Measurements from ENCODE around the gene POLD3. TPM values are rescaled to one million over a fixed set of nuclear protein-coding genes. Genes with fewer than 3 reads are reported as not detected.
A peak's percentile ranks its signal among the peaks of the same experiment; 100 is the strongest.

The POLD3 gene
- total and polyA plus RNA-seq, 8 donors, result 4.7 to 85.7 (median 15.4) TPM

DNA sequence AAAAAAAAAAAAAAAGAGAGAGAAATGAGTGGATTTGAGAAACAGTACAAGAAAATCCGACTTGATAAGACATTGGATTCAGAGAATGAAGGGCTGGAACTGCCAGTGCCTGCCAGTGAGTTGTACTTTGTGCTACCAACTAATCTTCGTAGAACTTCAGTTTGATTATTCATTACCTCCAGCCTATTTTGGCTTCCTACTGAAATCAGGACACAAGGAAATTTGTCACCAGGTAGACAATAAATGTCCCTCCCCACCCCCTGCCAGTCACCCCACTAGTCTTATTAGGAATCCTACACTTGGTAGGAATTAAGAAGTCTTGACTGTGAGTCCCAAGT, 21.4 kb upstream of the POLD3 start:
- peak overlapping the region in 1 of 5 donors; percentile 28 for H3K27ac ChIP-seq
- H3K4me1 ChIP-seq, result peaks cover 0 to 11% (median 6%) of the 10 kb centered on the region in 4 donors
- TF ChIP-seq POLR2AphosphoS5 (IDR thresholded peaks at IDR 0.05), result no peak
- no peak for TF ChIP-seq EP300 (IDR thresholded peaks at IDR 0.05)
- TF ChIP-seq, protein P1, sequence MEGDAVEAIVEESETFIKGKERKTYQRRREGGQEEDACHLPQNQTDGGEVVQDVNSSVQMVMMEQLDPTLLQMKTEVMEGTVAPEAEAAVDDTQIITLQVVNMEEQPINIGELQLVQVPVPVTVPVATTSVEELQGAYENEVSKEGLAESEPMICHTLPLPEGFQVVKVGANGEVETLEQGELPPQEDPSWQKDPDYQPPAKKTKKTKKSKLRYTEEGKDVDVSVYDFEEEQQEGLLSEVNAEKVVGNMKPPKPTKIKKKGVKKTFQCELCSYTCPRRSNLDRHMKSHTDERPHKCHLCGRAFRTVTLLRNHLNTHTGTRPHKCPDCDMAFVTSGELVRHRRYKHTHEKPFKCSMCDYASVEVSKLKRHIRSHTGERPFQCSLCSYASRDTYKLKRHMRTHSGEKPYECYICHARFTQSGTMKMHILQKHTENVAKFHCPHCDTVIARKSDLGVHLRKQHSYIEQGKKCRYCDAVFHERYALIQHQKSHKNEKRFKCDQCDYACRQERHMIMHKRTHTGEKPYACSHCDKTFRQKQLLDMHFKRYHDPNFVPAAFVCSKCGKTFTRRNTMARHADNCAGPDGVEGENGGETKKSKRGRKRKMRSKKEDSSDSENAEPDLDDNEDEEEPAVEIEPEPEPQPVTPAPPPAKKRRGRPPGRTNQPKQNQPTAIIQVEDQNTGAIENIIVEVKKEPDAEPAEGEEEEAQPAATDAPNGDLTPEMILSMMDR (IDR thresholded peaks at IDR 0.05), result no peak
- TF ChIP-seq POLR2A (IDR thresholded peaks at IDR 0.05), result no peak
- no peaks in the 10 kb centered on the region for H3K36me3 ChIP-seq
- no peak overlapping the region for H3K4me3 ChIP-seq
- H3K9me3 ChIP-seq, result no peaks in the 10 kb centered on the region
- WGBS, 5 donors, result 29 to 55% (median 43%) methylated on average over 2 of the region's 2 CpGs
- H3K27me3 ChIP-seq, result no peaks in the 10 kb centered on the region
- no peak for DNase-seq
- intact Hi-C loops (cut with DNase I; ENCODE audit: low total_unique reads), result loop anchor here (5.0 kb wide), 1 partner anchor 114 kb away; no protein-coding TSS in a partner anchor

DNA sequence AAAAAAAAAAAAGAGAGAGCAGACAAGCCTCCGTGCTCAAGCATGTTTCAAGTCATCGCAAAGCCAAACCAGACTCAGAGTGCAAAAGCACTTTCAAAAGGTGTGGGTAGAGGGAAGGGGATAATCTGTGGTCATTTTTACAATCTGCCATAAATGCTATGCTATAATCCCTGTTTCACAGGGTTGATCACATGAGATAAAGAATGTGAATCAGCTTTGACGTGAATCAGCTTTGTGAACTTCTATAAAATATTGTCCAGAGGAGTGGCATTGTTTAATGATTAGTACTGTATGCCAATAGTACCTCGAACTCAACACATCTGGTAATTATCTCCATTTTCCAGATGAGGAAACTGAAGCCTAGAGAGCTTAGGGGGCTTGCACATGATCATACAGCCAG, 20.0 kb upstream of the POLD3 start:
- H3K27me3 ChIP-seq, result no peaks in the 10 kb centered on the region
- H3K36me3 ChIP-seq, result no peaks in the 10 kb centered on the region
- WGBS, 5 donors, result 73 to 77% (median 76%) methylated on average over 4 of the region's 4 CpGs
- no peaks in the 10 kb centered on the region for H3K9me3 ChIP-seq
- intact Hi-C loops (cut with DNase I; ENCODE audit: low total_unique reads), result loop anchor here (5.0 kb wide), 1 partner anchor 115 kb away; no protein-coding TSS in a partner anchor
- no peak overlapping the region for H3K4me3 ChIP-seq
- H3K27ac ChIP-seq, result no peak overlapping the region
- TF ChIP-seq POLR2AphosphoS5 (IDR thresholded peaks at IDR 0.05), result no peak
- no peak for TF ChIP-seq POLR2A (IDR thresholded peaks at IDR 0.05)
- TF ChIP-seq EP300 (IDR thresholded peaks at IDR 0.05), result no peak
- TF ChIP-seq, protein P1 (IDR thresholded peaks at IDR 0.05), result no peak
- no peak for DNase-seq
- H3K4me1 ChIP-seq, result no peaks in the 10 kb centered on the region

DNA sequence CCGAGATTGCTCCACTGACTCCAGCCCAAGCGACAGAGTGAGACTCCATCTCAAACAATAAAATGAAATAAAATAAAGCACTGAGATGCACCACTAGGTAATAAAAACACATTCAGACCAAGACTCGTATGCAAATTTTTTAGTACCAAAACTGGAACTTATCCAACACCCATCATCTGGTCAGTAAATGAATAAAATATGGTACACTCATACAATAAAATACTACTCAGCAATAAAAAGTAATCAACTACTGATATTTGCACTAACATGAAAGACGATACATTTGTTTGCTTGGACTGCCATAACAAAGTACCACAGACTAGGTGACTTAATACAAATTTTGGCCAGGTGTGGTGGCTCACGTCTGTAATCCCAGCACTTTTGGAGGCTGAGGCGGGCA, 17.8 kb upstream of the POLD3 start:
- no peak overlapping the region for H3K27ac ChIP-seq
- no peaks in the 10 kb centered on the region for H3K27me3 ChIP-seq
- TF ChIP-seq, protein P1 (IDR thresholded peaks at IDR 0.05), result no peak
- TF ChIP-seq POLR2AphosphoS5 (IDR thresholded peaks at IDR 0.05), result no peak
- TF ChIP-seq POLR2A (IDR thresholded peaks at IDR 0.05), result no peak
- no peak for TF ChIP-seq EP300 (IDR thresholded peaks at IDR 0.05)
- no peaks in the 10 kb centered on the region for H3K36me3 ChIP-seq
- WGBS, 5 donors, result 74 to 92% (median 79%) methylated on average over 6 of the region's 6 CpGs
- peaks cover 0 to 18% (median 5%) of the 10 kb centered on the region in 4 donors for H3K4me1 ChIP-seq
- no peak for DNase-seq
- H3K4me3 ChIP-seq, result no peak overlapping the region
- intact Hi-C loops (cut with DNase I; ENCODE audit: low total_unique reads), result loop anchor here (5.0 kb wide), 1 partner anchor 117 kb away; no protein-coding TSS in a partner anchor
- H3K9me3 ChIP-seq, result no peaks in the 10 kb centered on the region

DNA sequence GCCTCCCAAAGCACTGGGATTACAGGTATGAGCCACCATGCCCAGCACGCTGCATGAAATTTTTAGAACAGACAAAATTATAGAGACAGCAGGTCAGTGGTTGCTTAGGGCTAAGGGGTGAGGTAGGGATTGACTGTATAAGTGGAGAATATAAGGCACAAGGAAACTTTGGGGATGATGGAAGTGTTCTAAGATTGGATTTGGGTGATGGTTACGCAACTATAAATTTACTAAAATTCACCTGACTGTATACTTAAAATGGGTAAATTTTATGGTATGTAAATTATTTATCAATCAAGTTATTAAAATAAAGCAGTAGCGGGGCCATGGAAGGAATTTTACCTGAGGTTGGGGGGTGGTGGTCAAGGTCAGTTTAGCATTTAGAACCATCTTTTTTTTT, 16.4 kb upstream of the POLD3 start:
- intact Hi-C loops (cut with DNase I; ENCODE audit: low total_unique reads), result no loop called here
- H3K4me3 ChIP-seq, result no peak overlapping the region
- no peak for DNase-seq
- peaks cover 0 to 31% (median 11%) of the 10 kb centered on the region in 4 donors for H3K4me1 ChIP-seq
- TF ChIP-seq EP300 (IDR thresholded peaks at IDR 0.05) (no peak), POLR2A (IDR thresholded peaks at IDR 0.05) (no peak), POLR2AphosphoS5 (IDR thresholded peaks at IDR 0.05) (no peak)
- TF ChIP-seq, protein P1 (IDR thresholded peaks at IDR 0.05), result no peak
- no peaks in the 10 kb centered on the region for H3K9me3 ChIP-seq
- no peaks in the 10 kb centered on the region for H3K27me3 ChIP-seq
- no peak overlapping the region for H3K27ac ChIP-seq
- H3K36me3 ChIP-seq, result no peaks in the 10 kb centered on the region
- 97 to 99% (median 99%) methylated on average over 3 of the region's 3 CpGs for WGBS, 5 donors

Measured in stomach (tissue), 9 donors.